Measurements from ENCODE around the gene CPAMD8. TPM values are rescaled to one million over a fixed set of nuclear protein-coding genes. Genes with fewer than 3 reads are reported as not detected.
"Not testable (repeated sequence)": the region's sequence is repeated elsewhere in the genome, so short reads cannot be mapped to it uniquely, and the experiment has no call there.

Gene CPAMD8
- total RNA-seq, 1 experiment from 2014 or later: 0.64 TPM

GRCh38 chr19:17048885-17049453 lies 22.4 kb upstream of the CPAMD8 start:
- DNase-seq (ENCODE audit: low read depth): no peak
- in situ Hi-C loops (cut with HindIII; ENCODE audit: low pct_unique_long_range_greater_than_20kb, low sequenced_read_pairs): no loop called here

DNA sequence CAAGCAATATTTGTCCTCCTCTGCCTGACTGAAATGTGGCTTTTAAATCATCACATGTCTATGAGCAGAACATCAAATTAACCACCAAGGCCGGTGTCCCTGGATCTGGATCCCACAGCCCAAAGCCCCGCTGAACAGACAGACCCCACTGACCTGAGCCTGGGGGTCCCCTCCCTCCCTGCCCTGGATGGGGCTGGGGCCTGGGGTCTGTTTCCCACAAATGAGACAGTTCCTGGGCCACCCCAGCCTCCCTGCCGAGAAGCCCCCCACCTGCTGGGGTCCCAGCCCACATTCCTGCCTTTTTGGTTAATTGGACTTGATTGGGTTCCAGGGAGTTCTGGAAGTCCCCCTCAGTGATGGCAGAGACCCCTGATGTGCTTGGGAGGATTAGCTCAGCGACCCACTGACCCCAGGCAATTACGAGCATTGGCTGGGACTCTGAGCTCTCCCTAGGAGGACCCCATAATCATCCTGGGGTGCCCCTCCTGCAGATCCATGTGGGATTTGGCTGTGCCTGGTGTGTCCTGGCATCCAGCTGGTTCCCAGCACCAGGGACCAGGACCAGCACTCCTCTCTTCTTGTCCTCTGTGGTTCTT lies 19.4 kb upstream of the CPAMD8 start:
- in situ Hi-C loops (cut with HindIII; ENCODE audit: low pct_unique_long_range_greater_than_20kb, low sequenced_read_pairs): no loop called here
- DNase-seq (ENCODE audit: low read depth): no peak

GRCh38 chr19:17043744-17044143 lies 17.1 kb upstream of the CPAMD8 start:
- no peak for DNase-seq (ENCODE audit: low read depth)
- in situ Hi-C loops (cut with HindIII; ENCODE audit: low pct_unique_long_range_greater_than_20kb, low sequenced_read_pairs): no loop called here

DNA sequence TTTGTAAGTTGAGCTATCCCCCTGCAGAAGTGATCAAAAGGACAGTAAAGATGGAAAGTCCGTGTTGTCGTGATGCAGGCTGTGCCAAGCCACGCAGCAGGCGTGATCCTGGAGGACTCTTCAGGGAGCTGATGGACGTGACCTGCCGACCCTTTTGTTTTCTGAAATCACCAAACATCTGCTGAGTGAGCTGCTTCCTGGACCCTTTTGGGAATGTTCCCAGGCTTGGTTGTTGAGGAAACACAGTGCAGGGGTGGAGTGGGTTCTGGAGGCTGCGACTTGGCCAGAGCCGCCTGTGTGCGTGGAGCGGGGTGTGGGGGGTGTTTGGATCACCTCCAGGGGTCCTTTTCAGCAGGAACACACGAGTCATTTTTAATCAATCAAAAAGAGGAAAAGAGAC lies 15.4 kb upstream of the CPAMD8 start:
- in situ Hi-C loops (cut with HindIII; ENCODE audit: low pct_unique_long_range_greater_than_20kb, low sequenced_read_pairs): no loop called here
- no peak for DNase-seq (ENCODE audit: low read depth)

DNA sequence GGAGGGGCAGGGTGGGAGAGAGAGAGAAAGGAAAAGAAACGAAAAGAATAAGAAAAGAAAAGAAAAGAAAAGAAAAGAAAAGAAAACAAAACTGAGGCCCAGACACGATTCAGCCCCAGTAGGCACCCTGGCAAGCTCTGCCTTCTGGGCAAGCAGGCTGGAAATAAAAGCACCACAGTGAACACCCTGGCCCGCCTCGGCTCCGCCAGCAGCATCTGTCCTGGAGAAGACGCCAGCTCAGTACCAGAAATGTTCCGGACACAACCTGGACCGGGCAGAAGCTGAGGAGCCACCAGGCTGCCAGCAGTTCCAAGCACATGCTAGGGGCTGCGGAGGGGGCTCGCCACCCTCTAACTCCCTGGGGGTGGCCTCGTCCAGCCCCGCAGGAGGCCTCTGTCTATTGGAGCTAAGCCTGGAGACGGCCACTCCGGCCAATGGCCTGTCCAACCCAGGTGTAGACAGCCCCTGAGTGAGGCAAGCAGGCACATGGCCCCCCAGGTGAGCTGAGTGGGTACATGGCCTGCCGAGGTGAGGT lies 11.4 kb upstream of the CPAMD8 start:
- in situ Hi-C loops (cut with HindIII; ENCODE audit: low pct_unique_long_range_greater_than_20kb, low sequenced_read_pairs): no loop called here
- DNase-seq (ENCODE audit: low read depth): no peak

DNA sequence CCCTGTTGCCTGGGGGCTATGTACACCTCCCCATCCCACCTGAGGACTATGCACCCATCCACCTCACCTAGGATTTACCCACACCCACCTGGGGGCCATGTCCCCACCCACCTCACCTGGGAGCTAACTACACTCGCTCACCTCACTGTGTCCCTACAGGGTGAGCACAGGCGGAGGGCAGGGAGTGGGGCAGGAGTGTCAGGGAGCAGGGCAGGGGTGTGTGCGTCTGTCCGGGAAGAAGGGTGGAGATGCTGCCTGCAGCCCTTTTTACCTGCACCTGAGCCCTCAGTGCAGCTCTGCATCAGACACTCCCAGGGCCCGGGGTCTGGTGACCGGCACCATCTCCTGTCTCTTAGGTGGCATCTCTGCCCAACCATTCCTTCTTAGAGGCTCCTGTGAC lies 10.6 kb upstream of the CPAMD8 start:
- DNase-seq (ENCODE audit: low read depth): no peak
- in situ Hi-C loops (cut with HindIII; ENCODE audit: low pct_unique_long_range_greater_than_20kb, low sequenced_read_pairs): no loop called here

DNA sequence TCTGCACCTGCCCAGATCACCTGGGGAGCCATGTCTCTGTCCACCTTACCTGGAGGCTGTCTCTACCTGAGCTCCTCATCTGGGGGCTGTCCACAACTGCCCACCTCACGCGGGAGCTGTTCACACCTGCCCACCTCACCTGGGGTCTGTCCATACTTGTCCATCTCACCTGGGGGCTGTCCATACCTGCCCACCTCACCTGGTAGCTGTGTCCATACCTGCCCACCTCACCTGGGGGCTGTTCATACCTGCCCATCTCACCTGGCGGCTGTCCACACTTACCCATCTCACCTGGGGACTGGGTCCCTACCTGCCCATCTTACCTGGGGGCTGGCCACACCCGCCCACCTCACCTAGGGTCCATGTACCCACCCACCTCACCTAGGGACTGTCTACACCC lies 10.0 kb upstream of the CPAMD8 start:
- in situ Hi-C loops (cut with HindIII; ENCODE audit: low pct_unique_long_range_greater_than_20kb, low sequenced_read_pairs): no loop called here
- DNase-seq (ENCODE audit: low read depth): no peak

DNA sequence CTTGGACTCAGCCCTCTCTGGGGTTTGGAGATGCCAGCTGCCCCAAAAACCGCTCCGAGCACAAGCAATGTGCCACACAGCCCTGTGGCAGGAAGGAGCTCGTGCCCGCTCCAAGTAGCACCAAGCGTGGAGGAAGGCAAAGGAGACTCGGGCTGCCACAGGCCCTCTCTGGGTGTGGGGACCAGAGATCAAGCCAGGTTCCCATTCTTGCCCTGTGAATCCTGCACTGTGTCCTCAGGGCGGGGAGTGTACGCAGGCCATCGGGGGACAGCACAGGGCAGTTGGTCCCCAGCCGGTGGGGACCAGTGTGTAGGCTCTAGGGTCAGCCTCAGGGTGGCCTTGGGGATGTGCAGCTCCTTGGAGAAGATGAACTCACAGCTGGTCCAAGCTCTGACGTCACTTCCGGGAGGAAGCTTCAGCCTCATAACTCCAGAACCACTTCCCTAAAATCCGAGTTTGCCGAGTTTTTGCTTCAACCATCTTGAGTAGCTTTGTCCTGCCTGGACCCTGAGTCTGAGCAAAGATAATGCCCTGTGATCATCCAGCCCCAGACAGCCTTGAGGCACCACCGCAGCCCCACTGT lies 9.3 kb upstream of the CPAMD8 start:
- in situ Hi-C loops (cut with HindIII; ENCODE audit: low pct_unique_long_range_greater_than_20kb, low sequenced_read_pairs): no loop called here
- no peak for DNase-seq (ENCODE audit: low read depth)

DNA sequence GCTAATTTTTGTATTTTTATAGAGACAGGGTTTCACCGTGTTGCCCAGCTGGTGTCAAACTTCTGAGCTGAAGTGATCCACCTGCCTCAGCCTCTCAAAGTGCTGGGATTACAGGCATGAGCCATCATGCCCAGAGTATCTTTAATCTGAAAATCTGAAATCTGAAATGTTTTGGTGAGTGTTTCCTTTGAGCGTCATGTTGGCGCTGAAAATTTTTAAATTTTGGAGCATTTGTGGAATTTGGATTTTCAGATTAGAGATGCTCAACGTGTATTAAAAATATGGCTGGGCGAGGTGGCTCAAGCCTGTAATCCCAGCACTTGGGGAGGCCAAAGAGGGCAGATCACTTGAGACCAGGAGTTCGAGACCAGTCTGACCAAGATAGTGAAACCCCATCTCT lies 5.1 kb upstream of the CPAMD8 start:
- in situ Hi-C loops (cut with HindIII; ENCODE audit: low pct_unique_long_range_greater_than_20kb, low sequenced_read_pairs): no loop called here
- DNase-seq (ENCODE audit: low read depth): no peak

- DNase-seq (ENCODE audit: low read depth): no peak
- in situ Hi-C loops (cut with HindIII; ENCODE audit: low pct_unique_long_range_greater_than_20kb, low sequenced_read_pairs): no loop called here
Measured at GRCh38 chr19:17027535-17027975, 945 bp upstream of the CPAMD8 start.

DNA sequence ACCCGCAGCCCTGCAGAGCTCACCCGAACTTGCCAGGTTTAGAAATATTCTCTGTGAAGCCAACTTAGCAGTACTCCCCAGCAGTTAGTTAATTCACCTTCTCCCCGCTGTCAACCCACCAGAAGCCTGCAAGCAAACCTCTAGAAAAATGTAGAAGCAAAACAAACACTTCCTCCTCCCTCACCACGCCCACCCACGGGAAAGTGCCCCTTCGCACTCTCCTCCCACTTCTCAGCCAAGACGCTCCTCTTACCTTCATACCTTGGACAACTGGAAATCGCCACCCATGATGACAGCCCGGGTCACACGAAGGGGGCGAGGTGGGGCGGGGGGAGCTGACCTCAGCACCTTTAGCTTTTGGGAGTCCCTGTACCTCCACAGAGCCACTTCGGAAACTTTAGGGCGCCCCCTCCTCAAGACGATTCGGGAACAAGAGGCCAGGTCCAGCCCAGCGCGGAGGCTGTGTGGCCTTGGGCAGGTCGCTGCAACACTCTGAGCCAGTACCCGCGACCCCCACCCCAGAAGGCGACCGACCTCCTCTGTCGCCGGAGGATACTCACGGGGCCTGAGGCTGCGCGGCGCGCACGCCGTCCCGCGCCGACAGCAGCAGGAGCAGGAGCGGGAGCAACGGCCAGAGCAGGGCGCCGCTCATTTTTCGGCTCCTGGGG lies 485 bp downstream of the CPAMD8 start:
- in situ Hi-C loops (cut with HindIII; ENCODE audit: low pct_unique_long_range_greater_than_20kb, low sequenced_read_pairs): no loop called here
- no peak for DNase-seq (ENCODE audit: low read depth)

- in situ Hi-C loops (cut with HindIII; ENCODE audit: low pct_unique_long_range_greater_than_20kb, low sequenced_read_pairs): no loop called here
- DNase-seq (ENCODE audit: low read depth): no peak
Measured at GRCh38 chr19:17025361-17025760, 1.2 kb downstream of the CPAMD8 start.

DNA sequence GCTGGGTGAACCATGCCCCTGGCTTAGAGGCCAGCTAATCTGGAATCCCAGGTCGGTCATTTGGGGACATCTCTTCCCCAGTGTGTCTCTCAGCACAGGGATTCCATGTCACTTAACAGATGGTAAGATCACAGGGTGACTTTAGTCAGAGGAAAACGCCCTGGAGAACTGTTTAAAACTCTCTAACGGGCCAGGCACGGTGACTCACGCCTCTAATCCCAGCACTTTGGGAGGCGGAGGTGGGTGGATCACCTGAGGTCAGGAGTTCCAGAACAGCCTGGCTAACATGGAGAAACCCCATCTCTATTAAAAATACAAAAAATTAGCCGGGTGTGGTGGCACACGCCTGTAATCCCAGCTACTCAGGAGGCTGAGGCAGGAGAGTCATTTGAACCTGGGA lies 1.7 kb downstream of the CPAMD8 start:
- in situ Hi-C loops (cut with HindIII; ENCODE audit: low pct_unique_long_range_greater_than_20kb, low sequenced_read_pairs); DNase-seq (ENCODE audit: low read depth): not testable (repeated sequence)

DNA sequence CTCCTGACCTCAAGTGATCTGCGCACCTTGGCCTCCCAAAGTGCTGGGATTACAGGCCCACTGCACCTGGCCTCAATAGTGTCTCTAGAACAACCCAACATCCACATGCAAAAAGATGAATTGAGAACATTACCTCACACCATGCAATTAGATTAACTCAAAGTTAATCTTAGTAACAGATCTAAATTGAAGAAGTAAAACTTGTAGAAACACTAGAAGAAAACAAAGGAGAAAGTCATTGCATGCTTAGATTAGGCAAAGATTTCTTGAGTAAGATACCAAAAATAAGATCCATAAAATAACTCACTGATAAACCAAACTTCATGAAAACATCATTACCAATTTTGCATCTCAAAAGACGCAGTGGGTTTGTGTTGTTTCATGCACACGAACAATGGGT lies 2.8 kb downstream of the CPAMD8 start:
- no peak for DNase-seq (ENCODE audit: low read depth)
- in situ Hi-C loops (cut with HindIII; ENCODE audit: low pct_unique_long_range_greater_than_20kb, low sequenced_read_pairs): no loop called here

DNA sequence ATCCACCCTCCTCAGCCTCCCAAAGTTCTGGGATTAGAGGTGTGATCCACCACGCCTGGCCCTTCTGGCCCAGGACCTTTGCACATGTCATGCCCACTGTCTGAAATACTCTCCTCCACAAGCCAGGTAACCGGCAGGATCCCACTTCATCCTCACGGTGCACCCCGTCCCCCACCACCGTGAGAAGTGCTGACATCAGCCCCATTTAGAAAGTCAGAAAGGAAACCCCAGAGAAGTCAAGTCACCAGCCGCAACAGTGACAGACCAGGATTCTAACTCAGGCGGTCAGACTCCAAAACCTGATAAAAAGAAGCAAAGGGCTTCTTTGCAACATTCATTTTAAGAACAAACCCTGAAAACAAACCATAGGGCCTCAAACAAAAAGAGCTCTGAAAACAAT lies 3.9 kb downstream of the CPAMD8 start:
- in situ Hi-C loops (cut with HindIII; ENCODE audit: low pct_unique_long_range_greater_than_20kb, low sequenced_read_pairs): no loop called here
- DNase-seq (ENCODE audit: low read depth): no peak

- in situ Hi-C loops (cut with HindIII; ENCODE audit: low pct_unique_long_range_greater_than_20kb, low sequenced_read_pairs): no loop called here
- no peak for DNase-seq (ENCODE audit: low read depth)
Measured at GRCh38 chr19:17021793-17022590, 4.6 kb downstream of the CPAMD8 start.

DNA sequence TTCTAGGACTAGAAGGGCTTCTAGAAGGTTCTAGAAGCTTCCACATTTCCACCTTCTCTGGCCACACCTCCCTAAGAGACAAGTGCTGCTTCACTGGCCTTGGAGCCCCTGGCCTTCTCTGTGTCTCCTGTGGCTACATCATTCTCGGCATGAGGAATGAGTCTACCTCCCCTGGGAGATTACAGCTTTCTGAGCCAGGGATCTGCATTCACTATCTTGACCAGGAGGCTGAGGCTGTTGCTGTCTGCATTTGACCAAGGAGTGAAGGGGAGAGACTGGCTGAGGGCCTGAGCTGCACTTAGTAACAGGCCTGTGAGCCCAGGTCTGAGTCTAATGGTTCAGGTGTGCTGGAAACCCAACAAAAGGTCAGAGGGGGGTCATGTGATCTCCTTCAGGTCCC lies 5.3 kb downstream of the CPAMD8 start:
- in situ Hi-C loops (cut with HindIII; ENCODE audit: low pct_unique_long_range_greater_than_20kb, low sequenced_read_pairs): no loop called here

DNA sequence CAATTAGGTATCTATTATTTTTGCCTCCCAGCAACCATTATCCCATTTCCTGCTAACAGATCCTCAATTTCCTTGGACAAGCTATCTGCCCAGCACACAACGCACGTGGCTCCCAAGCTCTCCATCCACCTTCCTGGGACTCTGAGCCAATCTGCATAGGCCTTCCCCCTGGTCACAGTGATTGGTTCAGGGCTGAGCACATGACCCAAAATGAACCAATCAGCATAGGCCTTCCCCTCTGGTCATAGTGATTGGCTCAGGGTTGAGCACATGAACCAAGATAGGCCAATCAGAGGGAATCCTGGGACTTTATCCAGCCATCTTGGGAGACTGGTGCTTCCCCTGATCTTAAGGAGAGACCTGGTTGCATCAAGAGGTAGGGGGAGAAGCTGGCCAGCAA lies 5.8 kb downstream of the CPAMD8 start:
- DNase-seq (ENCODE audit: low read depth): peak; percentile 41
- in situ Hi-C loops (cut with HindIII; ENCODE audit: low pct_unique_long_range_greater_than_20kb, low sequenced_read_pairs): no loop called here

More for the DNA sequence above, 5.3 kb downstream of the CPAMD8 start:
- no peak for DNase-seq (ENCODE audit: low read depth)

- DNase-seq (ENCODE audit: low read depth): no peak
- in situ Hi-C loops (cut with HindIII; ENCODE audit: low pct_unique_long_range_greater_than_20kb, low sequenced_read_pairs): no loop called here
Measured at GRCh38 chr19:17020385-17020784, 6.2 kb downstream of the CPAMD8 start.

All from Caki2 (cell line).